ENCODE measurements around the gene CCL26.

Gene CCL26

GRCh38 chr7:75772081-75773077, at the start of gene CCL26:
Gene CCL26, minus strand, starts transcription at chr7:75772211. Its CDS starts 35 bp downstream, at chr7:75772176.
- H3K4me3 Mint-ChIP-seq, result no peak within 1 kb of the TSS
- H3K4me1 Mint-ChIP-seq, result no peaks in the 10 kb centered on the region
- peak within 1 kb of the TSS in 2 of 3 experiments; percentile 37 to 59 for H3K27ac Mint-ChIP-seq
- TF ChIP-seq CTCF (IDR thresholded peaks at IDR 0.05; ENCODE audit: unreplicated experiment in 3 of 3), result no peak
- no peaks in the 10 kb centered on the region for H3K27me3 Mint-ChIP-seq (ENCODE audit: low read depth)
- H3K36me3 Mint-ChIP-seq (ENCODE audit: low read depth), result no peaks in the 10 kb centered on the region
- no peaks in the 10 kb centered on the region for H3K9me3 Mint-ChIP-seq

GRCh38 chr7:75820688-75821087, 48.7 kb upstream of the CCL26 start:
- H3K27ac Mint-ChIP-seq, result no peak overlapping the region
- peaks cover 27% of the 10 kb centered on the region for H3K27me3 Mint-ChIP-seq (ENCODE audit: low read depth)
- TF ChIP-seq CTCF (IDR thresholded peaks at IDR 0.05; ENCODE audit: unreplicated experiment in 3 of 3), result no peak
- no peaks in the 10 kb centered on the region for H3K4me1 Mint-ChIP-seq
- H3K36me3 Mint-ChIP-seq (ENCODE audit: low read depth), result no peaks in the 10 kb centered on the region
- H3K4me3 Mint-ChIP-seq, result no peak overlapping the region
- no peaks in the 10 kb centered on the region for H3K9me3 Mint-ChIP-seq

GRCh38 chr7:75819711-75820110, 47.7 kb upstream of the CCL26 start:
- peaks cover 27% of the 10 kb centered on the region for H3K27me3 Mint-ChIP-seq (ENCODE audit: low read depth)
- H3K36me3 Mint-ChIP-seq (ENCODE audit: low read depth), result no peaks in the 10 kb centered on the region
- no peak for TF ChIP-seq CTCF (IDR thresholded peaks at IDR 0.05; ENCODE audit: unreplicated experiment in 3 of 3)
- H3K4me1 Mint-ChIP-seq, result no peaks in the 10 kb centered on the region
- H3K4me3 Mint-ChIP-seq, result no peak overlapping the region
- H3K27ac Mint-ChIP-seq, result no peak overlapping the region
- no peaks in the 10 kb centered on the region for H3K9me3 Mint-ChIP-seq

- H3K9me3 Mint-ChIP-seq, result no peaks in the 10 kb centered on the region
- no peak for TF ChIP-seq CTCF (IDR thresholded peaks at IDR 0.05; ENCODE audit: unreplicated experiment in 3 of 3)
- no peaks in the 10 kb centered on the region for H3K4me1 Mint-ChIP-seq
- H3K4me3 Mint-ChIP-seq, result no peak overlapping the region
- no peak overlapping the region for H3K27ac Mint-ChIP-seq
- peaks cover 31% of the 10 kb centered on the region for H3K27me3 Mint-ChIP-seq (ENCODE audit: low read depth)
- H3K36me3 Mint-ChIP-seq (ENCODE audit: low read depth), result no peaks in the 10 kb centered on the region
These were observed 46.5 kb upstream of the CCL26 start for GRCh38 chr7:75818472-75818871.

- no peak overlapping the region for H3K4me3 Mint-ChIP-seq
- H3K27me3 Mint-ChIP-seq (ENCODE audit: low read depth), result peaks cover 27% of the 10 kb centered on the region
- no peaks in the 10 kb centered on the region for H3K36me3 Mint-ChIP-seq (ENCODE audit: low read depth)
- no peaks in the 10 kb centered on the region for H3K9me3 Mint-ChIP-seq
- TF ChIP-seq CTCF (IDR thresholded peaks at IDR 0.05; ENCODE audit: unreplicated experiment in 3 of 3), result no peak
- H3K27ac Mint-ChIP-seq, result no peak overlapping the region
- H3K4me1 Mint-ChIP-seq, result no peaks in the 10 kb centered on the region
These were observed 45.1 kb upstream of the CCL26 start for GRCh38 chr7:75817116-75817515.

All from nephron (organoid).